ENCODE data around the gene PTMA. TPM values are rescaled to one million over a fixed set of nuclear protein-coding genes. Genes with fewer than 3 reads are reported as not detected.

The PTMA gene
- total RNA-seq, 1 experiment from 2014 or later, result 2,752 TPM

GRCh38 chr2:231752061-231752460, 43.7 kb downstream of the PTMA start:
- intact Hi-C loops (cut with micrococcal nuclease), result no loop called here
- no peak for TF ChIP-seq EZH2phosphoT487 (IDR thresholded peaks at IDR 0.05; ENCODE audit: borderline replicate concordance)
- no peak for TF ChIP-seq CEBPB (IDR thresholded peaks at IDR 0.05; ENCODE audit: low read depth)
- no peak for TF ChIP-seq SRF (IDR thresholded peaks at IDR 0.05; ENCODE audit: low read depth)
- no peak for TF ChIP-seq ZNF274 (IDR thresholded peaks at IDR 0.05; ENCODE audit: low read depth, low read length)
- TF ChIP-seq ELF1 (IDR thresholded peaks at IDR 0.05; ENCODE audit: borderline replicate concordance, low read depth), result no peak
- TF ChIP-seq EGR1 (IDR thresholded peaks at IDR 0.05; ENCODE audit: low read depth), result no peak
- no peak for TF ChIP-seq CBX3 (IDR thresholded peaks at IDR 0.05; ENCODE audit: low read depth)
- no peak for TF ChIP-seq SP1 (IDR thresholded peaks at IDR 0.05; ENCODE audit: low read depth)
- TF ChIP-seq FOSL1 (IDR thresholded peaks at IDR 0.05; ENCODE audit: low read depth), result no peak
- TF ChIP-seq YY1 (IDR thresholded peaks at IDR 0.05; ENCODE audit: extremely low read depth, insufficient replicate concordance, low read depth, low read length), result no peak
- Histone ChIP-seq H3K4me1 (ENCODE audit: control insufficient read depth in 1 of 2, insufficient read depth in 2 of 2, low read length in 2 of 2) (no peaks in the 10 kb centered on the region), H3K9ac (ENCODE audit: low read length) (no peak overlapping the region), H3K27me3 (ENCODE audit: insufficient read depth, low read length) (no peaks in the 10 kb centered on the region), H3K9me3 (ENCODE audit: control insufficient read depth in 1 of 2, insufficient read depth in 1 of 2, low read depth in 1 of 2, low read length in 2 of 2) (no peaks in the 10 kb centered on the region), H3K4me2 (ENCODE audit: low read length) (no peak overlapping the region), H2AFZ (ENCODE audit: low read depth, low read length, poor library complexity, severe bottlenecking) (no peak overlapping the region), H3K9me2 (ENCODE audit: insufficient read depth) (no peaks in the 10 kb centered on the region), H3K36me3 (ENCODE audit: control insufficient read depth in 1 of 2, insufficient read depth in 2 of 2, low read length in 2 of 2) (no peaks in the 10 kb centered on the region), H3K79me2 (ENCODE audit: insufficient read depth, low read length) (no peaks in the 10 kb centered on the region), H4K20me1 (ENCODE audit: insufficient read depth) (no peaks in the 10 kb centered on the region), H3K4me3 (replicated peaks in 1 of 2; ENCODE audit: low read depth in 1 of 2, low read length in 2 of 2) (no peak overlapping the region), H3K27ac (ENCODE audit: low read depth, low read length) (no peak overlapping the region)
- no TSS peak for BruUV-seq (replicated peaks)
- no peak for ATAC-seq
- POLR2A ChIA-PET, result no interaction called here
- CTCF ChIA-PET, result no interaction called here
- no peak for DNase-seq (ENCODE audit: low read depth, low spot score)
- RAD21 ChIA-PET (ENCODE audit: low non-redundant PET in 1 of 2, low total read pairs in 2 of 2, uncharacterized antibody in 2 of 2, unreplicated experiment in 2 of 2), result no interaction called here

GRCh38 chr2:231761735-231762134, 53.4 kb downstream of the PTMA start:
- Histone ChIP-seq H3K27ac (ENCODE audit: low read depth, low read length) (no peak overlapping the region), H3K79me2 (ENCODE audit: insufficient read depth, low read length) (no peaks in the 10 kb centered on the region), H3K4me2 (ENCODE audit: low read length) (no peak overlapping the region), H3K9ac (ENCODE audit: low read length) (no peak overlapping the region), H3K27me3 (ENCODE audit: insufficient read depth, low read length) (no peaks in the 10 kb centered on the region), H3K9me2 (ENCODE audit: insufficient read depth) (no peaks in the 10 kb centered on the region), H4K20me1 (ENCODE audit: insufficient read depth) (no peaks in the 10 kb centered on the region), H3K4me1 (ENCODE audit: control insufficient read depth in 1 of 2, insufficient read depth in 2 of 2, low read length in 2 of 2) (no peaks in the 10 kb centered on the region), H3K4me3 (replicated peaks in 1 of 2; ENCODE audit: low read depth in 1 of 2, low read length in 2 of 2) (no peak overlapping the region), H2AFZ (ENCODE audit: low read depth, low read length, poor library complexity, severe bottlenecking) (no peak overlapping the region), H3K36me3 (ENCODE audit: control insufficient read depth in 1 of 2, insufficient read depth in 2 of 2, low read length in 2 of 2) (no peaks in the 10 kb centered on the region), H3K9me3 (ENCODE audit: control insufficient read depth in 1 of 2, insufficient read depth in 1 of 2, low read depth in 1 of 2, low read length in 2 of 2) (no peaks in the 10 kb centered on the region)
- RAD21 ChIA-PET (ENCODE audit: low non-redundant PET in 1 of 2, low total read pairs in 2 of 2, uncharacterized antibody in 2 of 2, unreplicated experiment in 2 of 2), result no interaction called here
- ATAC-seq (no peak), DNase-seq (ENCODE audit: low read depth, low spot score) (no peak)
- no TSS peak for BruUV-seq (replicated peaks)
- CTCF ChIA-PET, result no interaction called here
- POLR2A ChIA-PET, result interaction anchor here (1.1 kb wide), 1 partner anchor 8 kb away, joined by 4 read pairs; no protein-coding TSS in a partner anchor
- TF ChIP-seq SIN3A (IDR thresholded peaks at IDR 0.05; ENCODE audit: low read depth) (no peak), CBX3 (IDR thresholded peaks at IDR 0.05; ENCODE audit: low read depth) (no peak), JUND (IDR thresholded peaks at IDR 0.05) (no peak), TCF7L2 (IDR thresholded peaks at IDR 0.05; ENCODE audit: borderline replicate concordance, extremely low read depth, insufficient read depth, insufficient read length) (no peak), FOSL1 (IDR thresholded peaks at IDR 0.05; ENCODE audit: low read depth) (no peak), SP1 (IDR thresholded peaks at IDR 0.05; ENCODE audit: low read depth) (no peak), ZNF274 (IDR thresholded peaks at IDR 0.05; ENCODE audit: low read depth, low read length) (no peak), ELF1 (IDR thresholded peaks at IDR 0.05; ENCODE audit: borderline replicate concordance, low read depth) (no peak), SRF (IDR thresholded peaks at IDR 0.05; ENCODE audit: low read depth) (no peak), YY1 (IDR thresholded peaks at IDR 0.05; ENCODE audit: extremely low read depth, insufficient replicate concordance, low read depth, low read length) (no peak)
- intact Hi-C loops (cut with micrococcal nuclease), result no loop called here

Other genes starting within 250 kb of the PTMA start
- gene NCL, start 244.0 kb upstream of the PTMA start, total RNA-seq (2021; ENCODE audit: unreplicated experiment), result 1,077 TPM
- gene NMUR1, start 178.1 kb upstream of the PTMA start, total RNA-seq (2021; ENCODE audit: unreplicated experiment), result not detected
- gene TEX44, start 115.7 kb upstream of the PTMA start, total RNA-seq (2021; ENCODE audit: unreplicated experiment), result not detected
- gene PDE6D, start 72.8 kb downstream of the PTMA start, total RNA-seq (2021; ENCODE audit: unreplicated experiment), result 26.6 TPM
- gene COPS7B, start 77.9 kb downstream of the PTMA start, total RNA-seq (2021; ENCODE audit: unreplicated experiment), result 52.9 TPM
- gene NPPC, start 217.9 kb downstream of the PTMA start, total RNA-seq (2021; ENCODE audit: unreplicated experiment), result 0.52 TPM